Astrocyte (in vitro differentiated cells and primary cell): ENCODE measurements around the gene DPM3. TPM values are rescaled to one million over a fixed set of nuclear protein-coding genes. Genes with fewer than 3 reads are reported as not detected.
"Not testable (repeated sequence)": the region's sequence is repeated elsewhere in the genome, so short reads cannot be mapped to it uniquely, and the experiment has no call there.

Experiments
- DNase-seq: peaks from one replicate; pipeline ENCODE4 v3.0.0-alpha.2; 2010; ENCODE audit warnings: low read depth
- FAIRE-seq: peaks from 2 replicates; lab custom pipeline; 2011; peaks lifted over from hg19 to GRCh38; lab: Jason Lieb, UNC
- H2AFZ ChIP-seq: 2 replicates; pipeline ENCODE4 v1.6.0; 2012; ENCODE audit warnings: low read depth, low read length, inconsistent platforms
- H3K27ac ChIP-seq: 2 replicates; pipeline ENCODE4 v1.5.1; 2011; ENCODE audit warnings: low read depth, low read length, inconsistent platforms
- H3K27me3 ChIP-seq: 2 replicates; pipeline ENCODE4 v1.6.0; 2011; ENCODE audit warnings: low read length, inconsistent platforms; ENCODE audit not compliant: insufficient read depth
- H3K36me3 ChIP-seq: 2 replicates; pipeline ENCODE4 v1.5.1; 2011; ENCODE audit warnings: low read length, inconsistent platforms; ENCODE audit not compliant: insufficient read depth
- H3K4me1 ChIP-seq: 2 replicates; pipeline ENCODE4 v1.5.1; 2011; ENCODE audit warnings: low read length, inconsistent platforms; ENCODE audit not compliant: insufficient read depth
- H3K4me2 ChIP-seq: 2 replicates; pipeline ENCODE4 v1.6.0; 2012; ENCODE audit warnings: low read length, inconsistent platforms
- H3K4me3 ChIP-seq: 2 replicates; pipeline ENCODE4 v1.5.1; 2011; ENCODE audit warnings: low read depth, mild to moderate bottlenecking, low read length, inconsistent platforms; ENCODE audit not compliant: insufficient read depth
- H3K79me2 ChIP-seq: 2 replicates; pipeline ENCODE4 v1.6.0; 2012; ENCODE audit warnings: mild to moderate bottlenecking, low read length, inconsistent platforms; ENCODE audit not compliant: insufficient read depth
- H3K9ac ChIP-seq: 2 replicates; pipeline ENCODE4 v1.6.0; 2012; ENCODE audit warnings: mild to moderate bottlenecking, low read length, inconsistent platforms
- H3K9me3 ChIP-seq: 2 replicates; pipeline ENCODE4 v1.5.1; 2012; ENCODE audit warnings: low read depth, mild to moderate bottlenecking, low read length, inconsistent platforms; ENCODE audit not compliant: insufficient read depth
- H4K20me1 ChIP-seq: 2 replicates; pipeline ENCODE4 v1.6.0; 2012; ENCODE audit warnings: low read length, inconsistent platforms; ENCODE audit not compliant: insufficient read depth
- H3K27ac Mint-ChIP-seq: one replicate; pipeline ENCODE4 v1.8.0; 2021; ENCODE audit warnings: mild to moderate bottlenecking, mixed read lengths; ENCODE audit not compliant: unreplicated experiment
- H3K27me3 Mint-ChIP-seq: one replicate; pipeline ENCODE4 v1.8.0; 2021; ENCODE audit warnings: low read depth, mixed read lengths; ENCODE audit not compliant: unreplicated experiment
- H3K36me3 Mint-ChIP-seq: one replicate; pipeline ENCODE4 v1.8.0; 2021; ENCODE audit warnings: low read depth, mixed read lengths; ENCODE audit not compliant: unreplicated experiment
- H3K4me1 Mint-ChIP-seq: one replicate; pipeline ENCODE4 v1.8.0; 2021; ENCODE audit warnings: low read depth, mixed read lengths; ENCODE audit not compliant: unreplicated experiment
- H3K4me3 Mint-ChIP-seq: one replicate; pipeline ENCODE4 v1.8.0; 2021; ENCODE audit warnings: mild to moderate bottlenecking, moderate library complexity, mixed read lengths; ENCODE audit not compliant: unreplicated experiment
- H3K9me3 Mint-ChIP-seq: one replicate; pipeline ENCODE4 v1.8.0; 2021; ENCODE audit warnings: mild to moderate bottlenecking, mixed read lengths; ENCODE audit not compliant: unreplicated experiment
- EZH2 ChIP-seq: IDR thresholded peaks from 2 replicates; pipeline ENCODE4 v1.6.1; 2012; ENCODE audit warnings: mild to moderate bottlenecking, low read length, inconsistent platforms; ENCODE audit not compliant: insufficient read depth
- total RNA-seq: library from RNA; stranded (reverse); gene quantifications from 2 replicates; pipeline ENCODE4 v1.2.1, GENCODE V29; 2021
- TF ChIP-seq, protein P1 (sequence below): IDR thresholded peaks from 2 replicates; pipeline ENCODE4 v1.5.1; 2011; ENCODE audit warnings: low read depth, mild to moderate bottlenecking, inconsistent platforms, low read length, moderate library complexity; ENCODE audit not compliant: insufficient read depth

Gene DPM3
- total RNA-seq, 1 donor from 2014 or later = 31.0 TPM

DNA sequence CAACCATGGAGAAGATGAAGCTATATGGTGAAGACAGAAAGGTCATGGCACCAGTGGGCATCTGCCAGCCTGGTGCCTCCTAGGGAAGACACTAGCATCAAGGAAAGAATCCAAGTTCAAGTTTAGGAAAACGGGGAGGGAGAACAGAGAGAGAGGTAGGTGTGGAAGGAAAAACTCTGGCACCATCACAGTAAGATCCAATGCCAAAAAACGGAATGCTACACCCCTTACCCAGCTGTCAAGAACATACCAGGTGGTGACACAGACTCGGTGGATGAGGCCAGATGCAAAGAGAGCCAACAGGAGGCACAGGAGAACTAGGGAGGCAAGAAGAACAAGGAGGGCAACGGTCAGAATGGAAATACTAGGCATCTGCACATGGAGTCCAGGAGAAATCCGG, 29.2 kb upstream of the DPM3 start:
- Histone ChIP-seq H3K9me3 (no peaks in the 10 kb centered on the region), H3K4me1 (peaks cover 15% of the 10 kb centered on the region), H3K9ac (no peak overlapping the region), H2AFZ (no peak overlapping the region), H3K27me3 (no peaks in the 10 kb centered on the region), H3K4me3 (no peak overlapping the region), H4K20me1 (peaks cover 8% of the 10 kb centered on the region), H3K4me2 (no peak overlapping the region), H3K27ac (no peak overlapping the region), H3K36me3 (peaks cover 11% of the 10 kb centered on the region), H3K79me2 (peaks cover 27% of the 10 kb centered on the region)
- Mint-ChIP-seq H3K36me3 (peaks cover 13% of the 10 kb centered on the region), H3K4me3 (no peak overlapping the region), H3K27ac (no peak overlapping the region), H3K9me3 (no peaks in the 10 kb centered on the region), H3K4me1 (peaks cover 12% of the 10 kb centered on the region), H3K27me3 (peaks cover 5% of the 10 kb centered on the region)
- DNase-seq (no peak), FAIRE-seq (no peak)
- no peak for TF ChIP-seq EZH2
- TF ChIP-seq, protein P1, sequence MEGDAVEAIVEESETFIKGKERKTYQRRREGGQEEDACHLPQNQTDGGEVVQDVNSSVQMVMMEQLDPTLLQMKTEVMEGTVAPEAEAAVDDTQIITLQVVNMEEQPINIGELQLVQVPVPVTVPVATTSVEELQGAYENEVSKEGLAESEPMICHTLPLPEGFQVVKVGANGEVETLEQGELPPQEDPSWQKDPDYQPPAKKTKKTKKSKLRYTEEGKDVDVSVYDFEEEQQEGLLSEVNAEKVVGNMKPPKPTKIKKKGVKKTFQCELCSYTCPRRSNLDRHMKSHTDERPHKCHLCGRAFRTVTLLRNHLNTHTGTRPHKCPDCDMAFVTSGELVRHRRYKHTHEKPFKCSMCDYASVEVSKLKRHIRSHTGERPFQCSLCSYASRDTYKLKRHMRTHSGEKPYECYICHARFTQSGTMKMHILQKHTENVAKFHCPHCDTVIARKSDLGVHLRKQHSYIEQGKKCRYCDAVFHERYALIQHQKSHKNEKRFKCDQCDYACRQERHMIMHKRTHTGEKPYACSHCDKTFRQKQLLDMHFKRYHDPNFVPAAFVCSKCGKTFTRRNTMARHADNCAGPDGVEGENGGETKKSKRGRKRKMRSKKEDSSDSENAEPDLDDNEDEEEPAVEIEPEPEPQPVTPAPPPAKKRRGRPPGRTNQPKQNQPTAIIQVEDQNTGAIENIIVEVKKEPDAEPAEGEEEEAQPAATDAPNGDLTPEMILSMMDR = no peak

DNA sequence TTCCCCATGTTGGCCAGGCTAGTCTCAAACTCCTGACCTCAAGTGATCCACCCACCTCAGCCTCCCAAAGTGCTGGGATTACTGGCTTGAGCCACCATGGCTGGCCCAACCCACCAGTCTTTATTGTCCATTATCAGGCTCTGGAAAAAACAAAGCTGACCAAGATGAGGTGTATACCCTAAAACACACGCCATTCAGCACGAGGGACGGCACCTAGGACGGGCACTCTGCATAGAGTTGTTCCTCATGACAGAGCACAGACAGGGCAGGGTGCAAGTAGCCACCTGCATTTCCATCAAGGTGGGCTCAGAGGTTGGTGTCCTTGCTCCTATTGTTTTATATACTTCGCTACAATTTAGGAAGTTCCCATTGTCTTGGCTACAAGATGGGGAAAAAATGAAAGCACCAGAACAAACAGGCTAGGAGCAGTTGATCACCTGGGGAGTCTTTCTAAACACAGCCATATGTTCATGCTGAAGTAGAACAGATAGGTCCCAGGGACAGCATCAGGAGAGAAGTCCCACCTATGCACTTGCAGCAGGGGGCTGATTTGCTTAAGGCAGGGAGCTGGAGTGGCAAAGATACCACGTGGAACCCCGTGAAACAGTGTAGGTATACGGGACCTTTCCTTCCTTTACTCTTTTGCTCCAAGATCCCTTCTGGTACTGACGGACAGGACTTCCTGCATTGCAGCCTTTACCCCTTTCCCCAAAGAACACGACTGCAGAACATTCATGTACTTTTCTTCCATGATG, 28.3 kb upstream of the DPM3 start:
- H3K27me3 ChIP-seq = no peaks in the 10 kb centered on the region
- FAIRE-seq (no peak), DNase-seq (no peak)
- H4K20me1 ChIP-seq = peaks cover 8% of the 10 kb centered on the region
- Mint-ChIP-seq H3K4me1 (peaks cover 12% of the 10 kb centered on the region), H3K4me3 (no peak overlapping the region), H3K9me3 (peaks cover 5% of the 10 kb centered on the region), H3K36me3 (peaks cover 13% of the 10 kb centered on the region), H3K27me3 (peaks cover 5% of the 10 kb centered on the region), H3K27ac (peak overlapping the region; percentile 68)
- H3K9ac ChIP-seq = no peak overlapping the region
- no peak overlapping the region for H3K4me3 ChIP-seq
- no peak overlapping the region for H3K27ac ChIP-seq
- no peak for TF ChIP-seq EZH2
- TF ChIP-seq, protein P1 = no peak
- no peaks in the 10 kb centered on the region for H3K9me3 ChIP-seq
- peaks cover 11% of the 10 kb centered on the region for H3K36me3 ChIP-seq
- H3K79me2 ChIP-seq = peaks cover 23% of the 10 kb centered on the region
- peaks cover 11% of the 10 kb centered on the region for H3K4me1 ChIP-seq
- H3K4me2 ChIP-seq = no peak overlapping the region
- H2AFZ ChIP-seq = no peak overlapping the region

DNA sequence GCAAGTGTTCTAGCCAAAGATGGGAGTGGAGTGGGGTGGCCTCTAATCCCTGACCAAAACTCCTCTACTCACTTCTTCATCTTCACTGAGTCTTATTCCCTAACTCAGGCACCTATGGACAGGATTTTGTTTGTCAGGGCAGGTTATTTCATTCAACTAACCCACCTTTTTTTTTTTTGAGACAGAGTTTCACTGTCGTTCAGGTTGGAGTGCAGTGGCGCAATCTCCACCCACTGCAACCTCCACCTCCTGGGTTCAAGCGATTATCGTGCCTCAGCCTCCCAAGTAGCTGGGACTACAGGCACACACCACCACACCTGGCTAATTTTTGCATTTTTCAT, 27.7 kb upstream of the DPM3 start:
- Mint-ChIP-seq H3K36me3 (peaks cover 13% of the 10 kb centered on the region), H3K27ac (peak overlapping the region; percentile 66), H3K4me1 (peaks cover 12% of the 10 kb centered on the region)
- not testable (repeated sequence) for H3K27me3 Mint-ChIP-seq, H3K9me3 Mint-ChIP-seq, H3K9me3 ChIP-seq, H3K4me1 ChIP-seq, H3K27ac ChIP-seq, H3K4me3 ChIP-seq, DNase-seq, H4K20me1 ChIP-seq, H3K27me3 ChIP-seq, H3K9ac ChIP-seq, H3K4me3 Mint-ChIP-seq, H2AFZ ChIP-seq, FAIRE-seq
- Histone ChIP-seq H3K79me2 (peaks cover 22% of the 10 kb centered on the region), H3K4me2 (peak overlapping the region; percentile 56), H3K36me3 (peaks cover 11% of the 10 kb centered on the region)
